LNCAP (cell line): ENCODE data around the gene INPP5A.

Experiments used
- CTCF ChIP-seq: fragments of 450-650 bp; IDR thresholded peaks from 2 replicates; pipeline ENCODE4 v1.5.1; 2017; ENCODE audit warnings: mild to moderate bottlenecking

The INPP5A gene

GRCh38 chr10:132645247-132645530, 107.6 kb downstream of the INPP5A start:
- no peak for TF ChIP-seq CTCF

GRCh38 chr10:132645630-132646442, 108.2 kb downstream of the INPP5A start:
- no peak for TF ChIP-seq CTCF

DNA sequence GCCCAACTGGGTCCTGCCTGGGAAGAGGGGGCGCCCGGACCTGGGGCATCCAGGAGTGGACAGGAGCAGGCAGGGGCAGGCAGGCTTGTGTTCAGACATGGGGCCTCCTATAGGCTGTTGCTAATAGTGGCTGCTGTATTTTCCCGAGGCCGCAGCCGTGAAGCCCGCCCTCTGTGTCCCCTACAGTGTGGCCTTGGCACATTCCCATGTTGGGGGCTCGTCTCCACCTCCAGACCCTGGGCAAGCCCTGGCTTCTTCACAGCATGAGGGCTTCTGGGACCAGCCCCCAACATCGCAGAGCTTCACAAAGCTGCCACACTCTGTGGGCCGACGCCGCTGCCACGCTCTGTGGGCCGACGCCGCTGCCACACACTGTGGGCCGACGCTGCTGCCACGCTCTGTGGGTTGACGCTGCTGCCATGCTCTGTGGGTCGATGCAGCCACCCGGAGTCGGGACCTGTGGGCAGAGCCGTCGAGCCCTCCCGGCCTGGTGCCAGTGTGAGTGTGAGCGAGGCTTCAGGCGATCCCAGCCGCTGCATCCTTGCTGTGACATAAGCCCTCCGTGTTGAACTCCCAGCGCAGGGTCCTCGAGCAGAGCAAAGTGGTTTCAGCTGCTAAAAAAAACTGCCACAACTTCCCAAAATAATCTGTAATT, 109.0 kb downstream of the INPP5A start:
- no peak for TF ChIP-seq CTCF

GRCh38 chr10:132647424-132647823, 109.8 kb downstream of the INPP5A start:
- no peak for TF ChIP-seq CTCF

GRCh38 chr10:132648072-132648850, 110.7 kb downstream of the INPP5A start:
- TF ChIP-seq CTCF, result no peak

GRCh38 chr10:132648851-132649528, 111.4 kb downstream of the INPP5A start:
- TF ChIP-seq CTCF, result no peak

DNA sequence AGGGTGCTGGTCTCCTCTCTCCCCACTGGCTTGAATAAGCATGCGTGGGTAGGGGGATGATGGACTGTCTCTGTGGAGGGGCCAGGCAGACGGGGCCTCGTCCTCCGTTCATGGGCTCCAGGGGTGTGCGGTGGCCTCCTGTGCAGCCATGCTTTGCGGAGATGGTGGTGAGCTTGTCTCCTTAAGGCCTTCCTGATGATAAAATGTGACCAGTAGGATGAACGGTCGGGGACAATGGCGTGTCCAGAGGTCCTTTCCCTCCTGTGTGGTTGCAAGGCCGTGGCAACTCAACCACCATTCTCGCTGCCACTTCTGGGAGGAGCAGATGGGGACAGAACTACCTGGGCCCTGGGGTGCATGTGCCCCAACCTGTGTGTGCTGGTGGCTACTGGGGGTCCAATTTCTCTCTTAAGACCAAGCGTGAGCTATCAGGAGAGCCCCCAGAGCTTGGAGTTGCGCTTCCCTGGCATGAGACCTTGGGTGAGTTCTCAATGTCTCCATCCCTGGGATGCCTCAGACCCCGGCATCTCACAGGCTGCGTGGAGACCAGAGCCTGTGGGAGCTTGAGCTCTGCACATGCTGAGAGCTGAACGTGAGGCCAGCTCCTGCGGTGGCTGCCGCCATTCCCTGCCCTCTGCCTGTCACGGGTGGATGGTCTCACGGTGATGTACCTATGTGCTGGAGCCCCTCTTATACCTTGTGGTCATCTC, 112.2 kb downstream of the INPP5A start:
- no peak for TF ChIP-seq CTCF
